Gastrocnemius medialis (tissue), 4 donors: ENCODE data around the gene TFF1. TPM values are rescaled to one million over a fixed set of nuclear protein-coding genes. Genes with fewer than 3 reads are reported as not detected.

Experiments used
- ATAC-seq, 2 donors: fragments of 150-250 bp; one replicate each; pipeline ENCODE4 v1.9.1; 2016
- DNase-seq, 2 donors: peaks; one replicate each; pipeline ENCODE4 v3.0.0-alpha.2; 2019
- H3K27ac ChIP-seq, 4 donors: fragments of 200-600 bp; sonication (generic); 1 replicate in 1 of 4; 2 replicates in 3 of 4; pipeline ENCODE4 v1.5.1; 2016 to 2018; ENCODE audit warnings: mild to moderate bottlenecking in 2 of 4, moderate library complexity in 1 of 4
- H3K27me3 ChIP-seq, 3 donors: fragments of 200-600 bp; sonication (generic) in 2 of 3; 1 replicate in 1 of 3; 2 replicates in 2 of 3; pipeline versions ENCODE4 v1.5.1 to v1.6.0; 2016 to 2019; ENCODE audit warnings: mild to moderate bottlenecking in 1 of 3, moderate library complexity in 1 of 3
- H3K36me3 ChIP-seq, 2 donors: fragments of 200-600 bp; sonication (generic) in 1 of 2; one replicate each; pipeline ENCODE4 v1.5.1; 2017 to 2018
- H3K4me1 ChIP-seq, 2 donors: fragments of 200-600 bp; sonication (generic) in 1 of 2; one replicate each; pipeline ENCODE4 v1.5.1; 2016 to 2017; ENCODE audit warnings: mild to moderate bottlenecking in 2 of 2
- H3K4me3 ChIP-seq, 4 donors: fragments of 200-600 bp; sonication (generic) in 3 of 4; 1 replicate in 1 of 4; 2 replicates in 3 of 4; pipeline ENCODE4 v1.5.1; 2016 to 2019; ENCODE audit warnings: mild to moderate bottlenecking in 2 of 4
- H3K9me3 ChIP-seq, 3 donors: fragments of 200-600 bp; sonication (generic) in 2 of 3; 1 replicate in 1 of 3; 2 replicates in 2 of 3; pipeline ENCODE4 v1.5.1; 2016 to 2019
- POLR2A ChIP-seq, 2 donors: fragments of 450-650 bp; IDR thresholded peaks; one replicate each; pipeline ENCODE4 v1.6.1; 2017; ENCODE audit warnings: antibody characterized with exemption in 2 of 2, mild to moderate bottlenecking in 2 of 2, moderate library complexity in 2 of 2
- in situ Hi-C, 4 donors: fragments of 200-750 bp; cut with MboI; loops; one replicate each; pipeline versions ENCODE4 v1.15.0 to v1.8.0; 2017; ENCODE audit warnings: low sequenced_read_pairs in 4 of 4
- intact Hi-C: fragments of 100-400 bp; cut with DNase I; formaldehyde crosslinking; loops from one replicate; pipeline ENCODE4 v1.15.1; 2023; ENCODE audit warnings: low total_unique reads
- total RNA-seq, 4 donors: library from RNA; depleted of rRNA; stranded (reverse); fragments of >200 nt; gene quantifications; one replicate each; pipeline versions ENCODE4 v1.1.0 to v1.2.3, GENCODE V29; 2016
- TF ChIP-seq, protein P1 (sequence below), 5 experiments: fragments of 450-650 bp in 3 of 5; fragments of 200-600 bp in 2 of 5; sonication (generic) in 2 of 5; IDR thresholded peaks in 4 of 5; conservative IDR thresholded peaks in 1 of 5; 1 replicate in 4 of 5; 2 replicates in 1 of 5; pipeline ENCODE4 v1.5.1; 2016 to 2019; ENCODE audit warnings: antibody characterized with exemption in 5 of 5, mild to moderate bottlenecking in 3 of 5, moderate library complexity in 3 of 5

Gene TFF1
- total RNA-seq, 4 donors from 2014 or later = not detected

- in situ Hi-C loops = no loop called here
- Histone ChIP-seq H3K36me3 (no peaks in the 10 kb centered on the region), H3K9me3 (no peaks in the 10 kb centered on the region), H3K27ac (no peak overlapping the region), H3K27me3 (peaks cover 6 to 11% (median 9%) of the 10 kb centered on the region in 3 donors), H3K4me3 (no peak overlapping the region), H3K4me1 (no peaks in the 10 kb centered on the region)
- ATAC-seq = no peak
- DNase-seq = no peak
- intact Hi-C loops = no loop called here
- TF ChIP-seq, protein P1, sequence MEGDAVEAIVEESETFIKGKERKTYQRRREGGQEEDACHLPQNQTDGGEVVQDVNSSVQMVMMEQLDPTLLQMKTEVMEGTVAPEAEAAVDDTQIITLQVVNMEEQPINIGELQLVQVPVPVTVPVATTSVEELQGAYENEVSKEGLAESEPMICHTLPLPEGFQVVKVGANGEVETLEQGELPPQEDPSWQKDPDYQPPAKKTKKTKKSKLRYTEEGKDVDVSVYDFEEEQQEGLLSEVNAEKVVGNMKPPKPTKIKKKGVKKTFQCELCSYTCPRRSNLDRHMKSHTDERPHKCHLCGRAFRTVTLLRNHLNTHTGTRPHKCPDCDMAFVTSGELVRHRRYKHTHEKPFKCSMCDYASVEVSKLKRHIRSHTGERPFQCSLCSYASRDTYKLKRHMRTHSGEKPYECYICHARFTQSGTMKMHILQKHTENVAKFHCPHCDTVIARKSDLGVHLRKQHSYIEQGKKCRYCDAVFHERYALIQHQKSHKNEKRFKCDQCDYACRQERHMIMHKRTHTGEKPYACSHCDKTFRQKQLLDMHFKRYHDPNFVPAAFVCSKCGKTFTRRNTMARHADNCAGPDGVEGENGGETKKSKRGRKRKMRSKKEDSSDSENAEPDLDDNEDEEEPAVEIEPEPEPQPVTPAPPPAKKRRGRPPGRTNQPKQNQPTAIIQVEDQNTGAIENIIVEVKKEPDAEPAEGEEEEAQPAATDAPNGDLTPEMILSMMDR (IDR thresholded peaks at IDR 0.05 in 4 of 5, conservative IDR thresholded peaks at IDR 0.05 in 1 of 5) = no peak
- no peak for TF ChIP-seq POLR2A (IDR thresholded peaks at IDR 0.05)
These were observed 1.2 kb upstream of the TFF1 start for GRCh38 chr21:42367367-42368165.

DNA sequence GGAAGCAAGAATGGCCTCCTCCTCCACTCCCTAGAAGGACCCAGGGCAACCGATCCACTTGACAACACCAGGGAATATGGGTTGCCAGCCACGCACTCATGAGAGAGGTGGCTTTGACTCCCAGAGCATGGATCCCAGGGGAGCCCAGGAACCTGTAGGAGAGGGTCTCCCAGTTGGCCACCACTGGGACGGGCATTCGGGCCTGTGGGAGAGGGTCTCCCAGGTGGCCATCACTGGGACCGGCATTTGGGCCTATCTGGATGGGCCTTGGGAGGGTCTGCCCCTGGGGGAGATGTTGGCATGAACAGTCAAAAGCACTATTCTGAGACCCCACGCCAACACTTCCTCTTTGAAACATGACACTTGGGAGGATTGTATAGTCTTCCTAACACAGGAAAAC is 565 bp downstream of the TFF1 start:
- Histone ChIP-seq H3K9me3 (no peaks in the 10 kb centered on the region), H3K27me3 (peaks cover 11 to 19% (median 16%) of the 10 kb centered on the region in 3 donors), H3K36me3 (no peaks in the 10 kb centered on the region), H3K4me3 (no peak overlapping the region), H3K27ac (no peak overlapping the region), H3K4me1 (no peaks in the 10 kb centered on the region)
- in situ Hi-C loops (no loop called here), intact Hi-C loops (no loop called here)
- TF ChIP-seq POLR2A (IDR thresholded peaks at IDR 0.05) = no peak
- TF ChIP-seq, protein P1 (IDR thresholded peaks at IDR 0.05 in 4 of 5, conservative IDR thresholded peaks at IDR 0.05 in 1 of 5) = no peak
- DNase-seq (no peak), ATAC-seq (no peak)

DNA sequence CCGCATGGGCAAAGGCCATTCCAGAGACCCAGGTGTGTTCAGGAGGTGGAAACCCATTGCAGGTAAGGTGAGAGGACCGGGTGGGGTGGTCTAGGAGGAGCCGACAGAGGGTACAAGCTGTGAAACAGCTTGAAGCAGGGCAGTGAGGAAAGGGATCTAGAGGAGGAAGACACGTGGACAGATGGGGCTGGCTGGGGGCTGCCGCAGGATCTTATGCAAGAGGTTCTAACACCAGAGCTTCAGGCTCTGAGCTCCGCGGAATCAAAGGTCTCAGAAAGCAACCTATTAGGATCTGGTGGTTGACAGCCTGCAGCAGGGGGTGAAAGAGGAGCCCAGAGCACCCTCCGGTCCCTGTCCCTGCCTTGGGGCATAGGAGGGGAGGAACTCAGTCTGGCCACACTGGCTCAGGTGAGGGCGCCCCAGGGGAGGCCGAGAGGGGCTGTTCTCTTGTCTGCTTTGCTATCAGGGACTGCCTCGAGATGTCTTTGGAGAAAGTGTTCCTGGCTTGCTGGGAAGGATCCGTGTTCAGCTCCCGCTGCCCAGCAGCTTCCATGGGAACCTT is 1.9 kb downstream of the TFF1 start:
- Histone ChIP-seq H3K4me3 (no peak overlapping the region), H3K27ac (no peak overlapping the region), H3K4me1 (no peaks in the 10 kb centered on the region), H3K36me3 (no peaks in the 10 kb centered on the region), H3K27me3 (peaks cover 17 to 25% (median 23%) of the 10 kb centered on the region in 3 donors), H3K9me3 (no peaks in the 10 kb centered on the region)
- DNase-seq = no peak
- intact Hi-C loops = no loop called here
- ATAC-seq = no peak
- TF ChIP-seq, protein P1 (IDR thresholded peaks at IDR 0.05 in 4 of 5, conservative IDR thresholded peaks at IDR 0.05 in 1 of 5) = no peak
- TF ChIP-seq POLR2A (IDR thresholded peaks at IDR 0.05) = no peak
- in situ Hi-C loops = no loop called here

- no peak for TF ChIP-seq POLR2A (IDR thresholded peaks at IDR 0.05)
- TF ChIP-seq, protein P1 (IDR thresholded peaks at IDR 0.05 in 4 of 5, conservative IDR thresholded peaks at IDR 0.05 in 1 of 5) = no peak
- H3K36me3 ChIP-seq = no peaks in the 10 kb centered on the region
- no peak for DNase-seq
- H3K27ac ChIP-seq = no peak overlapping the region
- peaks cover 17 to 25% (median 23%) of the 10 kb centered on the region in 3 donors for H3K27me3 ChIP-seq
- intact Hi-C loops (no loop called here), in situ Hi-C loops (no loop called here)
- no peak overlapping the region for H3K4me3 ChIP-seq
- H3K4me1 ChIP-seq = no peaks in the 10 kb centered on the region
- no peaks in the 10 kb centered on the region for H3K9me3 ChIP-seq
- ATAC-seq = no peak
These were observed 3.0 kb downstream of the TFF1 start for GRCh38 chr21:42363312-42363711.
